Measurements from ENCODE around the gene LYAR. TPM values are rescaled to one million over a fixed set of nuclear protein-coding genes. Genes with fewer than 3 reads are reported as not detected.

LYAR gene
- total and polyA plus RNA-seq, 2 of the 13 experiments (the other 11 are each of a cell fraction or from before 2014, with no cell fraction given): 7.8 to 94.2 TPM

- no peak for TF ChIP-seq PAXIP1 (CRISPR knock-in tag; conservative IDR thresholded peaks at IDR 0.05)
- TF ChIP-seq ATF3 (CRISPR knock-in tag; IDR thresholded peaks at IDR 0.05): no peak
- no peak for TF ChIP-seq RFXANK (CRISPR knock-in tag; IDR thresholded peaks at IDR 0.05)
- no peak for TF ChIP-seq ZSCAN20 (CRISPR knock-in tag; IDR thresholded peaks at IDR 0.05; ENCODE audit: borderline replicate concordance)
- no peak for TF ChIP-seq SIX1 (CRISPR knock-in tag; IDR thresholded peaks at IDR 0.05; ENCODE audit: borderline replicate concordance)
- TF ChIP-seq ATF2 (CRISPR knock-in tag; IDR thresholded peaks at IDR 0.05): peak; percentile 19; the same call in 1 of the 2 replicates
- TF ChIP-seq, protein P1, sequence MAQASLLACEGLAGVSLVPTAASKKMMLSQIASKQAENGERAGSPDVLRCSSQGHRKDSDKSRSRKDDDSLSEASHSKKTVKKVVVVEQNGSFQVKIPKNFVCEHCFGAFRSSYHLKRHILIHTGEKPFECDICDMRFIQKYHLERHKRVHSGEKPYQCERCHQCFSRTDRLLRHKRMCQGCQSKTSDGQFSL (CRISPR knock-in tag; IDR thresholded peaks at IDR 0.05): no peak
- no peak for TF ChIP-seq FOSL2 (CRISPR knock-in tag; IDR thresholded peaks at IDR 0.05)
- no peak for TF ChIP-seq ELF4 (CRISPR knock-in tag; IDR thresholded peaks at IDR 0.05; ENCODE audit: borderline replicate concordance)
- peak; percentile 3; the same call in 1 of the 2 replicates for TF ChIP-seq MED1 (CRISPR knock-in tag; IDR thresholded peaks at IDR 0.05)
- TF ChIP-seq DBP (CRISPR knock-in tag; IDR thresholded peaks at IDR 0.05; ENCODE audit: not compliant biosample characterization): no peak
- no peak for TF ChIP-seq ZNF616 (CRISPR knock-in tag; IDR thresholded peaks at IDR 0.05; ENCODE audit: low read depth)
- no peak for TF ChIP-seq ZBTB3 (CRISPR knock-in tag; IDR thresholded peaks at IDR 0.05; ENCODE audit: borderline replicate concordance, low read depth)
- no peak for TF ChIP-seq ZNF691 (CRISPR knock-in tag; IDR thresholded peaks at IDR 0.05; ENCODE audit: borderline replicate concordance, low read depth)
These were observed 29.7 kb downstream of the LYAR start (continued) for GRCh38 chr4:4260185-4260751.

Data from HepG2 (cell line).